ENCODE measurements around the gene GOLGA6L10. TPM values are rescaled to one million over a fixed set of nuclear protein-coding genes. Genes with fewer than 3 reads are reported as not detected.
"Not testable (repeated sequence)": the region's sequence is repeated elsewhere in the genome, so short reads cannot be mapped to it uniquely, and the experiment has no call there.

GOLGA6L10 gene
- total RNA-seq, 2 donors from 2014 or later = 1.2 to 1.5 TPM

DNA sequence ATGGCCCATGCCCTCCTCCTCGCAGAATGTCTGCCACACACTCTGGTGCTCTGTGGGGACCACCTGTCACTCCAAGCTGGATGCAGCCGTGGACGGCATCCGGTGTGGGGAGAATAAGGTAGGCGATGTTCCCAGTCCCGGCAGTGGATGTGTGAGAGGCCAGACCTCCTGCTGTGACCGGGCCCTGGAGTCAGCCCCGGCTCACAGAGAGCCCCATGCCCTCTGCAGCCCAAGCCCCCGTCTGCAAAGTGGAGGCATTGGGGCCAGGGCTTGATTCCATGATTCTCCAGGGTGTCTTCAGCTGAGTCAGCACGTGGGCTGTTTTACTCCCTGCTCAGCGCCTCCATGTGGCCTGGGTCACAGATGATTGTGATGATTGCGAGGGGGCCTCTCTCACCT, 32.2 kb downstream of the GOLGA6L10 start:
- no peak overlapping the region for H3K27ac Mint-ChIP-seq
- no peaks in the 10 kb centered on the region for H3K27me3 Mint-ChIP-seq
- H3K9me3 Mint-ChIP-seq = no peaks in the 10 kb centered on the region
- no peaks in the 10 kb centered on the region for H3K36me3 Mint-ChIP-seq (ENCODE audit: low read depth)
- no peaks in the 10 kb centered on the region for H3K4me1 Mint-ChIP-seq
- ATAC-seq (replicated peaks) = no peak
- H3K4me3 Mint-ChIP-seq = no peak overlapping the region

- not testable (repeated sequence) for H3K27ac Mint-ChIP-seq; H3K9me3 Mint-ChIP-seq; H3K4me3 Mint-ChIP-seq; H3K27me3 Mint-ChIP-seq; H3K4me1 Mint-ChIP-seq; ATAC-seq (replicated peaks); H3K36me3 Mint-ChIP-seq (ENCODE audit: low read depth)
These were observed 32.8 kb downstream of the GOLGA6L10 start for GRCh38 chr15:82316247-82317090.

DNA sequence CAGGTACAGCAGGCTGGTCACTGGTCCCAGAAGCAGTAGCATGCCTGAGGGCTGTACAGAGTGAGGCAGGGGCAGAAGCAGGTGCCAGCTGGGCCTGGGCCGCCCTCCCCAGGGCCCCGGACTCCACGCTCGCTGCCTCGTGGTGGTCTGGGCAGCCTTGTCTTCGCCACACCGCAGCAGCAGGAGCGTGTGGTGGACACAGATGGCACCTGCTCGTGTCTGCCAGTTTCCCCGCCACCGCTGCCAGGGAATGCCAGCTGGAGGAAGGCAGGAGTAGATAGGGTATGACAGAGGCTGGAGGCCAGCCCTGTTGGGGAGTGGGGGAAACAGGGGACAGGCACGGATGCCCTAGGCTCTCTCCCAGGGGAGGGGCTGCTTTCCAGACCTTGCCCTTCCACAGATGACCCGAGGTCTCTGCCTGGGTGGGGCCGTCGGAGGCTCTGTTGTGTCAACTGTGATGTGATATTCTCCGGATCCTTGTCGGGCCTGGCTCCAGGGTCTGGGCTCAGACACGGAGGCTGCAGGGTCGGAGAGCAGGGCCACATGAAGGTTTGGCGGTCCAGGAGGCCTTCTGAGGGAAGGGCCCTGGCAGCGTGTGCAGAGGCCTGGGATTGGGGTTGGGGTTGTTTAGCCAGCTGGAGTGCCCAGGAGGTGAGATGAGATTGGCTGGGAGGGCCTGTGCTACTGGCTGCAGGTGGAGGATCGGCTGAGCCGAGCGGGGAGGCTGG, 33.6 kb downstream of the GOLGA6L10 start:
- Mint-ChIP-seq H3K36me3 (ENCODE audit: low read depth) (no peaks in the 10 kb centered on the region), H3K4me3 (no peak overlapping the region), H3K4me1 (no peaks in the 10 kb centered on the region), H3K9me3 (peaks cover 3% of the 10 kb centered on the region), H3K27ac (no peak overlapping the region), H3K27me3 (no peaks in the 10 kb centered on the region)
- ATAC-seq (replicated peaks) = no peak

DNA sequence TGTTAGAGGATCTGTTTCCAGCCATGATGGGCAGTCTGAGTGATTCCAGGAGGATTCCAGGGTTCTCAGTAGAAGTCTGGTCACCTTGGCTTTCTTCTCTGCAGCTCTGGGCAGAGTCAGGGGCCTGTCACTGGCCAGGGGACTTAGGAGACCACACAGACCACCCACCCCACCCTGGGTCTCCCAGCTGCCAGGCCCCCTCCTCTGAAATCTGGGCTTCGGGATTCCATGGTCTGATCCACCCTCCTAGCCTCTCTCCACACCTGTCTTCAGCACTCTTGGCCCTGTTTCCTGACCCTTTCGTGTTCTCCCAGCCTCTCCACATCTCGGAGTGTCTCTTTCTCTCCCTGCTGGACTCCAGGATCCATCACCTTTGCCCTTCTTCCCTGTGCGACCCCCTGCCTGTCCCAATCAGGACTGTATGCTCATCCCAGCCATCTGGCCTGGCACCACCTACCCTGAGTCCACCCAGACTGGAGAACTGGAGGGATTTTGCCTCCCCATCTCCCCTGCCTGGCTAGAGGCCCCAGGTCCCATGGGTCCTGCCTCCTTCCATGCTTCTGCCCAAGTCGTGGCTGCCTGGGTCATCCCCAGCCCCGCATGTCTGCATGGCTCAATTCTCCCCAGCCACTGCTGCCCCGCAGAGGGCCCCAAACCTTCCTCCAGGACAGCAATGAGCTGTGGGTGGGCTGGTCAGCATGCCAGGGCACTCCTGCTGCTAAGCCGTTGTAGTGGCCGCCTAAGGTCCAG, 34.3 kb downstream of the GOLGA6L10 start:
- Mint-ChIP-seq H3K9me3 (peaks cover 3% of the 10 kb centered on the region), H3K27me3 (no peaks in the 10 kb centered on the region), H3K4me3 (no peak overlapping the region), H3K27ac (no peak overlapping the region), H3K4me1 (no peaks in the 10 kb centered on the region), H3K36me3 (ENCODE audit: low read depth) (no peaks in the 10 kb centered on the region)
- no peak for ATAC-seq (replicated peaks)

DNA sequence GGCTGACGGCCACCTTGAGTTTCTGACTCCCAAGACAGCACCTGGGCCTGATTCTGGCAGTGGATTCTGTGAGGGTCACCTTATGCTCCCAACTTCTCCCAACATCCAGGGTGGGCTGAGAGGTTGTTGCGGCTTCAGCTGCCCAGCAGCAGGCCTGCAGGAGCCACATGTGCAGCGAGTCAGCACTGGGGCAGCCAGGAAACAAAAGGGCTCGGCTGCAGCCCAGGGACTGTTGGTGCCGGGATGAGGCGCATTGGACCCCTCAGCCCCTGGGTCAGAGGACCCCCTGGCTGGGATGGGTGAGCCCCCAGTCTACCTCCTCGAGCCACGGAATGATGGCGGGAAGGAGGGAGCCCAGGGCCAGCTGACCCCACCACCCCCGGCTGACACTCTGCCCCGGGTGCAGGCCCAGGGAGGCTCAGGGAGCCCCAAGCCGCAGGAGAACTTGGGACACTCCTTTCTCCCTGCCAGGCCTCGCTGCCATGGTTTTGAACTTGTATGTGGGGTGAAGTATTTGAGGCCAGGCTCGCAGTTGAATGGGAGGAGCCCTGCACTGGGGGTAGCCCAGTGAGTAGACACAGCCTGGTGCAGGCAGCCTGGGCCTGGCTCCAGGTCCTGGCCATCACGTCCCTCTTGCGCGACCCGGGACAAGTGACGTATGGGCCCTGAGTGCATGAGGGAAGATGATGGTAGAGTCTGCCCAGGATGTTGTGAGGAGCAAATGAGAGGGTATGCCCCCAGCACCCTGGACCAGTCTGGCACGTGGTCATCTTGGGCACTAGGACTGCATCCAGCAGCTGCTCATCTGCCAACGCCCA, 35.1 kb downstream of the GOLGA6L10 start:
- H3K4me1 Mint-ChIP-seq; ATAC-seq (replicated peaks); H3K27me3 Mint-ChIP-seq; H3K9me3 Mint-ChIP-seq; H3K4me3 Mint-ChIP-seq; H3K27ac Mint-ChIP-seq; H3K36me3 Mint-ChIP-seq (ENCODE audit: low read depth): not testable (repeated sequence)

DNA sequence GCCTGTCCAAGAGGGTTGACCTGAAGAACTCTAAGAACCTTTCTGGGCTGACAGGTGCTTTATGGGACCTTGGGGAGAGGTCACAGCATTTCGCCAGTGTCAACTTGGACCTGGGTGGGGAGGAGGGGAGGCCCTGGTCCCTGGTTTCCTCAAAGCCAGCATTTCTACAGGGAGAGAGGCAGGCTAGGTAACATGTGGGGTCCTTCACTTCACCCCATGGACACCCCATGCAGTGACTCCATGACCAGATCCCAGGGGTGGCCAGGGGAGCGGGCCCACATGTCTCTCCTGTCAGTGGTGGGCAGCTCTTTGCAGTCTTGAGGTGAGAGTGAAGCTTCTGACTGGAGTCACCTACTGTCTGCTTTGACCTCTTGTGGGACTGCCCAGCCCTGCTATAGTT, 35.8 kb downstream of the GOLGA6L10 start:
- H3K4me3 Mint-ChIP-seq = no peak overlapping the region
- no peak overlapping the region for H3K27ac Mint-ChIP-seq
- ATAC-seq (replicated peaks) = no peak
- no peaks in the 10 kb centered on the region for H3K4me1 Mint-ChIP-seq
- H3K9me3 Mint-ChIP-seq = peaks cover 3% of the 10 kb centered on the region
- H3K36me3 Mint-ChIP-seq (ENCODE audit: low read depth) = no peaks in the 10 kb centered on the region
- no peaks in the 10 kb centered on the region for H3K27me3 Mint-ChIP-seq

- Mint-ChIP-seq H3K4me1 (no peaks in the 10 kb centered on the region), H3K27ac (no peak overlapping the region), H3K27me3 (no peaks in the 10 kb centered on the region), H3K9me3 (peaks cover 3% of the 10 kb centered on the region), H3K36me3 (ENCODE audit: low read depth) (no peaks in the 10 kb centered on the region), H3K4me3 (no peak overlapping the region)
- ATAC-seq (replicated peaks) = no peak
These were observed 36.5 kb downstream of the GOLGA6L10 start for GRCh38 chr15:82312586-82313349.

DNA sequence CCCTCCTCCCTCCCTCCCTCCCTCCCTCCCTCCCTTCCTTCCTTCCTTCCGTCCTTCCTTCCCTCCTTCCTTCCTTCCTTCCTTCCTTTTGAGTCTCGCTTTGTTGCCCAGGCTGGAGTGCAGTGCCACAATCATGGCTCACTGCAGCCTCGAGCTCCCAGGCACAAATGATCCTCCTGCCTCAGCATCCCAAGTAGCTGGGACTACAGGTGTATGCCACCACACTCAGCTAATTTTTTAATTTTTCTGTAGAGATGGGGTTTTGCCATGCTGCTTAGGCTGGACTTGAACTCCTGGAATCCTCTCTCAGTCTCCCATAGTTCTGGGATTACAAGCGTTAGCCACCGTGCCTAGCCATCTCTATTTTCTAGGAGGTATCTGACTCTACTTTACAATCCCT, 38.0 kb downstream of the GOLGA6L10 start:
- H3K4me3 Mint-ChIP-seq; H3K36me3 Mint-ChIP-seq (ENCODE audit: low read depth); H3K27me3 Mint-ChIP-seq; H3K9me3 Mint-ChIP-seq; ATAC-seq (replicated peaks); H3K4me1 Mint-ChIP-seq; H3K27ac Mint-ChIP-seq: not testable (repeated sequence)

DNA sequence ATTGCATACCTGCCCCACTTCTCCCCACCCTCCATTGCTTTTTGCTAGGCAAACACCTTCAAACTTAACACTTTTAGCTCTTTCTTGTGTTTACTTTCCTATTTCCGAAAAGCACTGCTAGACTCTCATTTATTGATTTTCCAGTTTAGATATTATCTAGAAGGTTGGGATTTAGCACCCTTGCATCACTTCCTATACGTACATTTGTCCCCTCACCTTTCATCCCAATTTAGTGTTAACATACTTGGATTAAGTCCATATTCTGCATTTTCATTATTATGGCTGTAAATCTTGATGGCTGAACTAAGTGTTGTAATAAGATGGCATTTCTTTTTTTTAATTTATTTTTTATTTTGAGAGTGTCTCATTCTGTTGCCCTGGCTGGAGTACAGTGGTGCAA, 39.5 kb downstream of the GOLGA6L10 start:
- Mint-ChIP-seq H3K4me3 (no peak overlapping the region), H3K4me1 (no peaks in the 10 kb centered on the region), H3K9me3 (peaks cover 3% of the 10 kb centered on the region), H3K27ac (no peak overlapping the region), H3K36me3 (ENCODE audit: low read depth) (no peaks in the 10 kb centered on the region), H3K27me3 (no peaks in the 10 kb centered on the region)
- ATAC-seq (replicated peaks) = no peak

GRCh38 chr15:82307714-82308081, 41.6 kb downstream of the GOLGA6L10 start:
- H3K9me3 Mint-ChIP-seq = peaks cover 3% of the 10 kb centered on the region
- H3K27ac Mint-ChIP-seq = no peak overlapping the region
- no peaks in the 10 kb centered on the region for H3K27me3 Mint-ChIP-seq
- H3K4me3 Mint-ChIP-seq = no peak overlapping the region
- H3K4me1 Mint-ChIP-seq = no peaks in the 10 kb centered on the region
- no peaks in the 10 kb centered on the region for H3K36me3 Mint-ChIP-seq (ENCODE audit: low read depth)
- no peak for ATAC-seq (replicated peaks)

DNA sequence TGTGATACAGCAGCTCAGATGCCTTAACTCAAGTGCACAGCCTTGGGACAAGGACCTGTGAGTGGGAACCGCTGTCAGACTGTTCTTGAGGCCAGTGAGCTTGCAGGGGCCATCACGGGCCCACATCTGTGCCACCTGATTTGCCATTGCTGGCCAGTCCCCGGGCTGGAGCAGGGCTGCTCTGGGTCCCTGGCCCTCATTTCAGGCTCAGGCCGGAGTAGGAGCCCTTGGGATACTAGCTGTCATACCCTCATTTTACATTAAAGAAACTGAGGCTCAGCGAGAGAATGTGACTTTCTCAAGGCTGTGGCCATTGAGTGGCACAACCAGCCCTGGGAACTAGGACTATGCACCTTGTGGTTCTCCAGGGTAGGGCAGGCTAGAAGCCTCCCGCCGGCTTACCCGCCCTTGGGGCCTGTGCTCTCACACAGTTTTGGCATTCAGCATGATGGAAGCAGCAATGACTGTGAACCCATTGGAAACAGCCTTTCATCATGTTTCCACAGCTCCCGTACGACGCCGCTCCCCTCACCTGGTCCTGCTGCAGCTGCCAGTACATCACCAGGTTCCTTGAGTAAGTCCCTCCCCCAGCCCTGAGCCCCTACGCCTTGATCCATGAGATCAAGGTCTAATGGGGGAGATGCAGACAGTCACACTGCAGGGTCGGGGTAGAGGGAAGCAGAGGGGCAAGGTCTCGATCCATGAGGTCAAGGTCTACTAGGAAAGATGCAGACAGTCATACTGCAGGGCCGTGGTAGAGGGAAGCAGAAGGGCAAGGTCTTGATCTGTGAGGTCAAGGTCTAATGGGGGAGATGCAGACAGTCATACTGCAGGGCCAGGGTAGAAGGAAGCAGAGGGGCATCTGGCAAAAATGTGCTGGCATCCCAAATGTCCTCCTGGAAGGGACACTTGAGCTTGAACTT, 42.2 kb downstream of the GOLGA6L10 start:
- ATAC-seq (replicated peaks) = no peak
- no peaks in the 10 kb centered on the region for H3K36me3 Mint-ChIP-seq (ENCODE audit: low read depth)
- H3K27me3 Mint-ChIP-seq = no peaks in the 10 kb centered on the region
- H3K27ac Mint-ChIP-seq = no peak overlapping the region
- no peak overlapping the region for H3K4me3 Mint-ChIP-seq
- peaks cover 3% of the 10 kb centered on the region for H3K9me3 Mint-ChIP-seq
- no peaks in the 10 kb centered on the region for H3K4me1 Mint-ChIP-seq

GRCh38 chr15:82305621-82306048, 43.6 kb downstream of the GOLGA6L10 start:
- Mint-ChIP-seq H3K4me1 (no peaks in the 10 kb centered on the region), H3K27ac (no peak overlapping the region), H3K9me3 (no peaks in the 10 kb centered on the region), H3K36me3 (ENCODE audit: low read depth) (no peaks in the 10 kb centered on the region), H3K27me3 (no peaks in the 10 kb centered on the region), H3K4me3 (no peak overlapping the region)
- ATAC-seq (replicated peaks) = no peak

DNA sequence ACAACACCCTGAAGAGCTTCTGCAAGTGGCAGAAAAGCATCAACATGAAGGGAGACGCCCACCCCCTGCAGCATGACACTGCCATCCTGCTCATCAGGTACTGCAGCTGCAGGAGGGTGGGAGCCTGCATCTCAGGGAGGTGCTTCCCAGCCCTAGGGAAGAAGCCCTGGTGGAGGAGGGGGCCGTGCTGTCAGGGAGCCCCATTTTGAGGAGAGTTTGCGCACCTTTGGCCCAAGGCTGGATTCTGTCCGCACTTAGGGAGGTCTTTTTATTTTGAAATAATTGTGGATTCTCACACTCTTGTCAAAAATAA, 44.5 kb downstream of the GOLGA6L10 start:
- Mint-ChIP-seq H3K9me3 (no peaks in the 10 kb centered on the region), H3K36me3 (ENCODE audit: low read depth) (no peaks in the 10 kb centered on the region), H3K27ac (no peak overlapping the region), H3K4me1 (no peaks in the 10 kb centered on the region), H3K4me3 (no peak overlapping the region), H3K27me3 (no peaks in the 10 kb centered on the region)
- no peak for ATAC-seq (replicated peaks)
